Lung (tissue), 12 donors: Measurements from ENCODE around the gene GNLY. TPM values are rescaled to one million over a fixed set of nuclear protein-coding genes. Genes with fewer than 3 reads are reported as not detected.

Source experiments
- ATAC-seq: fragments of 200-7000 bp; cut with Tn5 transposase; one replicate; pipeline ENCODE4 v1.9.1; 2020; ENCODE audit warnings: moderate number of reproducible peaks; ENCODE audit not compliant: insufficient read depth, low FRiP score
- DNase-seq, 3 donors: peaks; one replicate each; pipeline ENCODE4 v3.0.0-alpha.2; 2013 to 2017
- H3K27ac ChIP-seq, 2 donors: one replicate each; pipeline ENCODE4 v1.5.1; 2013; ENCODE audit warnings: mild to moderate bottlenecking in 2 of 2, moderate library complexity in 2 of 2, control low read depth in 1 of 2, inconsistent platforms in 1 of 2, low read depth in 1 of 2, low read length in 1 of 2
- H3K27me3 ChIP-seq, 3 donors: one replicate each; pipeline ENCODE4 v1.5.1; 2013; ENCODE audit warnings: low read length in 2 of 3; ENCODE audit not compliant: control insufficient read depth in 3 of 3, insufficient read depth in 3 of 3
- H3K36me3 ChIP-seq, 4 donors: one replicate each; pipeline ENCODE4 v1.5.1; 2013; ENCODE audit warnings: low read length in 4 of 4, mild to moderate bottlenecking in 1 of 4, moderate library complexity in 1 of 4; ENCODE audit not compliant: control insufficient read depth in 4 of 4, insufficient read depth in 4 of 4
- H3K4me1 ChIP-seq, 5 donors: one replicate each; pipeline ENCODE4 v1.5.1; 2013; ENCODE audit warnings: low read length in 5 of 5, mild to moderate bottlenecking in 2 of 5, moderate library complexity in 1 of 5; ENCODE audit not compliant: control insufficient read depth in 5 of 5, insufficient read depth in 5 of 5
- H3K4me3 ChIP-seq: one replicate; pipeline ENCODE4 v1.5.1; 2013; ENCODE audit warnings: mild to moderate bottlenecking, control low read depth, moderate library complexity
- H3K9ac ChIP-seq, 2 donors: one replicate each; pipeline ENCODE4 v1.5.1; 2013; ENCODE audit warnings: low read length in 2 of 2, control low read depth in 1 of 2; ENCODE audit not compliant: insufficient read depth in 1 of 2
- H3K9me3 ChIP-seq, 4 donors: one replicate each; pipeline ENCODE4 v1.5.1; 2013; ENCODE audit warnings: low read length in 3 of 4, mild to moderate bottlenecking in 1 of 4, moderate library complexity in 1 of 4; ENCODE audit not compliant: control insufficient read depth in 4 of 4, insufficient read depth in 3 of 4
- WGBS, 2 donors: extraction: QIAGEN DNeasy Blood & Tissue Kit; methylation state at CpG; one replicate each; pipeline ENCODE4 v1.1.7; 2013; 5-methylcytosine and 5-hydroxymethylcytosine counted together
- polyA plus RNA-seq, 2 donors: library from polyadenylated mRNA; stranded (reverse); fragments of 200-250 nt; gene quantifications; one replicate each; pipeline ENCODE4 v1.2.1, GENCODE V29; 2013
- total RNA-seq, 2 donors: library from RNA; depleted of rRNA in 1 of 2; stranded (reverse); fragments of >200 nt in 1 of 2; gene quantifications; one replicate each; pipeline ENCODE4 v1.2.1, GENCODE V29; 2014 to 2021
- TF ChIP-seq, protein P1 (sequence below): IDR thresholded peaks from 2 replicates; pipeline ENCODE4 v1.5.1; 2012; ENCODE audit warnings: mild to moderate bottlenecking; ENCODE audit errors: control extremely low read depth, extremely low read depth
- donor health status: control.
- donor health status: control.
- donor health status: Bipolar disorder and iron deficiency.
- donor health status: healthy.
- donor health status: DM: yes; HTN: yes; CAD: no.

Gene GNLY
- total and polyA plus RNA-seq, 4 donors: 9.0 to 13.6 (median 12.1) TPM; not detected in 1

DNA sequence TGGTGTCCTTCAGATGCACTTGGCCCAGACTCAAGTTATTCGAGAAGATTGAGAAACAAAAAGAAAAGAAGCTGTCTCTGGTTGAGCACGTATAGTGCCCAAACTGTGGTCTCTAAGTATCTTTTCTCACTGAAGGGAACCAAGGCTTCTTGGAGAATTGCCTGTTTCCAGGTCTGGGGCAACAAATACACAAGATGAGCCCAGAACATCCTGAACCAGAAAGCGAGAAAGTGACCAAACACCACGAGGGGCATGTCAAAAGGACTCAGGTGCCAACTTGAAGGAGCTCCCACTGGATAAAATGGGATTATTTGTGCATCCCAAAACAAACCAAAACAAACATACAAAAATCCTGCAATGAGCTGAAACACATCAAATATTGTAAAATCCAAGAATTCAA, 46.0 kb downstream of the GNLY start:
- 78 to 82% methylated on average over 4 of the region's 4 CpGs for WGBS, 2 donors
- no peaks in the 10 kb centered on the region for H3K9me3 ChIP-seq
- TF ChIP-seq, protein P1, sequence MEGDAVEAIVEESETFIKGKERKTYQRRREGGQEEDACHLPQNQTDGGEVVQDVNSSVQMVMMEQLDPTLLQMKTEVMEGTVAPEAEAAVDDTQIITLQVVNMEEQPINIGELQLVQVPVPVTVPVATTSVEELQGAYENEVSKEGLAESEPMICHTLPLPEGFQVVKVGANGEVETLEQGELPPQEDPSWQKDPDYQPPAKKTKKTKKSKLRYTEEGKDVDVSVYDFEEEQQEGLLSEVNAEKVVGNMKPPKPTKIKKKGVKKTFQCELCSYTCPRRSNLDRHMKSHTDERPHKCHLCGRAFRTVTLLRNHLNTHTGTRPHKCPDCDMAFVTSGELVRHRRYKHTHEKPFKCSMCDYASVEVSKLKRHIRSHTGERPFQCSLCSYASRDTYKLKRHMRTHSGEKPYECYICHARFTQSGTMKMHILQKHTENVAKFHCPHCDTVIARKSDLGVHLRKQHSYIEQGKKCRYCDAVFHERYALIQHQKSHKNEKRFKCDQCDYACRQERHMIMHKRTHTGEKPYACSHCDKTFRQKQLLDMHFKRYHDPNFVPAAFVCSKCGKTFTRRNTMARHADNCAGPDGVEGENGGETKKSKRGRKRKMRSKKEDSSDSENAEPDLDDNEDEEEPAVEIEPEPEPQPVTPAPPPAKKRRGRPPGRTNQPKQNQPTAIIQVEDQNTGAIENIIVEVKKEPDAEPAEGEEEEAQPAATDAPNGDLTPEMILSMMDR: no peak
- no peaks in the 10 kb centered on the region for H3K27me3 ChIP-seq
- peaks cover 30 to 78% (median 34%) of the 10 kb centered on the region in 5 donors for H3K4me1 ChIP-seq
- no peak overlapping the region for H3K9ac ChIP-seq
- ATAC-seq: no peak
- no peak for DNase-seq
- H3K4me3 ChIP-seq: no peak overlapping the region
- H3K27ac ChIP-seq: no peak overlapping the region
- H3K36me3 ChIP-seq: no peaks in the 10 kb centered on the region

DNA sequence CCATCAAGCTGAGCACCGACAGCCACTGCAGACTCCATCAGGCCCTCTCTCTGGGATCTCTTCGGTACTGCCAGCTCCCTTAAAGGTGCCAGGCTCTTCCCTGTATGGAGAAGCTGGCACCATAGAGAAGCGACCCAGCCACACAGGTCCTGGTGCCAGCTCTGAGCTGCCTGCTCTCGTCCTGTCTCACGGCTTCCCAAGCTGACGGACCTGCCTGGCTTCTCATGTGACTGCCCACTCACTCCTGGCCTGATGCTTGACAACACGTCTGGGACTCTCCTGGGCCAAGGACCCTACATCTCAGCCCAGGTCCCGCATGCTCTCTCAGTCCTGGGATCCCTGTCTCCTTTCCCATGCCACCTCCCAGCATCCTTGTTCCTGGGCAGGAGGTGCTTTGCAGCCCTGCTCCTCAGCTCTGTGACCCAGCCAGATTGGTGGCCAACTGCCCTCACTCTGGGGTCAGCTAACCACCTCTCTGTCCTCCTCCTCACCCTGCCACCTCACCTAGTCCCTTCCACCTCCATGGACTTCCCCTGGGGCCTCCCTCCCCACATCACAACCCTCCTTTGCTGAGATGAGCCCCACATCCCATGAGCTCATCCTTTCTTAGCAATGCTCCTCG, 47.2 kb downstream of the GNLY start:
- no peak overlapping the region for H3K4me3 ChIP-seq

DNA sequence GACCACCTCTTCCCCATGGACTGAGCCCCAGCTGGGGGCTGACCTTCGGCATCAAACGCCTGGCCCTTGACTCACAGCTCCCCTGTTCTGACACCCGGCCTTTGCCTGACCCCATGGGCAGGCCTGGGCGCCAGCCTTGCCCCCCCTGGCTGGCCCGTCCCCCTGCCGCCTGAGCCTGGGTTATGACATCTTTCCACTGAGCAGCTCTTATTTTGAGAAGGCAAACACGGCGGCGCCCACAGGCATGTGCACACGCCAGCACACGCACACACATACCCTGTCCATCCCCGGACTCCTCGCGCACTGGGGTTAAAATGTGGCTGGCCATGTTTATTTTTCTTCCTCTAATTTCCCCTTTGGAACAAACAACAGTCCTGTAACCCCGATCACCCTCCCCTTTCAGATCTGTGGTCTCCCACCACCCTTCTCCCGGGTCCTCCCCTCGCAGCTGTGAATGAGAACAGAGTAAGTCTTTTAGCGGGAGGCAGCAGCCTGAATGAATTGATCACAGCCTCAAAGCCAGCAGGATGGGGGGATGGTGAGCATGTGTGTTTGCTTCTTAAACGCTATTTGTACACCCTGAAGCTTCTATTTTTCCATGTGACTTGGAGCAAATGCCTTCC, 47.8 kb downstream of the GNLY start:
- H3K36me3 ChIP-seq: no peaks in the 10 kb centered on the region
- H3K27me3 ChIP-seq: no peaks in the 10 kb centered on the region
- H3K9me3 ChIP-seq: no peaks in the 10 kb centered on the region
- H3K9ac ChIP-seq: peak overlapping the region in 1 of 2 donors; percentile 21
- TF ChIP-seq, protein P1: no peak
- H3K27ac ChIP-seq: peak overlapping the region; percentile 86
- DNase-seq (peak in 1 of 3 donors; percentile 87), ATAC-seq (peak; percentile 51)
- H3K4me1 ChIP-seq: peaks cover 27 to 80% (median 34%) of the 10 kb centered on the region in 5 donors
- 27 to 47% methylated on average over 19 of the region's 19 CpGs for WGBS, 2 donors
- H3K4me3 ChIP-seq: no peak overlapping the region

More for the DNA sequence above, 47.2 kb downstream of the GNLY start:
- no peak overlapping the region for H3K9ac ChIP-seq
- H3K36me3 ChIP-seq: no peaks in the 10 kb centered on the region
- 63 to 79% methylated on average over 9 of the region's 9 CpGs for WGBS, 2 donors
- peaks cover 30 to 84% (median 34%) of the 10 kb centered on the region in 5 donors for H3K4me1 ChIP-seq
- DNase-seq (no peak), ATAC-seq (no peak)
- H3K27me3 ChIP-seq: no peaks in the 10 kb centered on the region
- H3K27ac ChIP-seq: peak overlapping the region; percentile 86
- no peaks in the 10 kb centered on the region for H3K9me3 ChIP-seq
- TF ChIP-seq, protein P1: no peak
